ENCODE results near the gene MBTD1.
"Not testable (repeated sequence)": the region's sequence is repeated elsewhere in the genome, so short reads cannot be mapped to it uniquely, and the experiment has no call there.

Gene MBTD1

DNA sequence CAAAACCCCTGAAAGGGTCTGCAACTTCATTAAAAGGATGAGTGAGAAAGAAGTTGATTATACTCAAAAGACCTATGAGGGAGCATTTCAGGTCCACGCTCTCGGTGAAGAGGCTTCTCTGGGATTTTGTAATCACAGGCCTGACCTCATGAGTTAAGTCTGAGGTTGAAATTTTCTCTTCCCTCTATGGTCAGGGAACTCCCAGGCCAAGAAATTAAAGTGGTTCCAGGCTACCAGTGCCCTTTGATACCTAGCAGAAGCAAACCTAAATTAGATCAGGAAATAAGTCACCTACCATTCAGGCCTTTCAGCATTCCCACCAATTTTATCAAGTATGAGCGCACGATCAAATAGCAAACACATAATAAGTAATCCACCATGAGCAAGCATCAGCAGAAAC is 27.9 kb downstream of the MBTD1 start:
- TF ChIP-seq CTCF (IDR thresholded peaks at IDR 0.05; ENCODE audit: borderline replicate concordance, insufficient read depth, low read depth, low read length): no peak
- H3K4me3 ChIP-seq (ENCODE audit: low read depth, low read length): no peak overlapping the region

DNA sequence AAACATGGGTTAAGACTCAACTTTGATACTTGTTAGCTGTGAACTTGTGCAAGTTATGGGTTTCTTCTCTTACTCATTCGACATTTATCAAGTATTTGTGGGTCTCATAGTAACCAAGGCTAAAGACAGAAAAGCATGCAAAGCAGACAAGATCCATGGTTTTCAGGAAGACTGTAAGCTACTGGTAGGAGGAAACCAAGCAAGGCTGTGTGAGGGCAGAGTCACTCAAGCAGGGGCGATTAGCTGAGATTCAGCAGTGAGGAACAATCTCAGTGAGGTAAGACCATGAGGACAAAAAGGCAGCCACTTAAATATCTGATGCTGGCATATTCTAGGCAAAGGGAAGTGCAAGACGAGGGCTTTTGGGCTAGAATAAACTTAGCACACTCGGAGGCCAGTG is 29.5 kb downstream of the MBTD1 start:
- H3K4me3 ChIP-seq (ENCODE audit: low read depth, low read length): no peak overlapping the region
- no peak for TF ChIP-seq CTCF (IDR thresholded peaks at IDR 0.05; ENCODE audit: borderline replicate concordance, insufficient read depth, low read depth, low read length)

DNA sequence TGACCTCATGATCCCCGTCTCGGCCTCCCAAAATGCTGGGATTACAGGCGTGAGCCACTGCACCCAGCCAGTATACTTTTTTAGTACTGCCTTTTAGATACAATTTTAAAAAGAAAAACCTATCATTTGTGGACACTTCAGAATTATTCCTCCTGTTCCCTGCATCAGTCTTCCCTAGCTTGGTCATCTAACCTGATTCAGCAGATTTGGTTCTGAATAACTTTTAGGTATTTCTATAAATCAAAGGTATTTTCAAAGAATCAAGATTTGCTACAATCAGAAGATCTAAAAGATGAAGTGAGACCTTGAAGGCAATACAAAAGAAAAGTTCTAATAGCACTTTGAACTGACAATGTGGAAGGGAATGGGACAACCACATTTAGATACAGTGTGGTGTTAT is 30.0 kb downstream of the MBTD1 start:
- no peak overlapping the region for H3K4me3 ChIP-seq (ENCODE audit: low read depth, low read length)
- no peak for TF ChIP-seq CTCF (IDR thresholded peaks at IDR 0.05; ENCODE audit: borderline replicate concordance, insufficient read depth, low read depth, low read length)

DNA sequence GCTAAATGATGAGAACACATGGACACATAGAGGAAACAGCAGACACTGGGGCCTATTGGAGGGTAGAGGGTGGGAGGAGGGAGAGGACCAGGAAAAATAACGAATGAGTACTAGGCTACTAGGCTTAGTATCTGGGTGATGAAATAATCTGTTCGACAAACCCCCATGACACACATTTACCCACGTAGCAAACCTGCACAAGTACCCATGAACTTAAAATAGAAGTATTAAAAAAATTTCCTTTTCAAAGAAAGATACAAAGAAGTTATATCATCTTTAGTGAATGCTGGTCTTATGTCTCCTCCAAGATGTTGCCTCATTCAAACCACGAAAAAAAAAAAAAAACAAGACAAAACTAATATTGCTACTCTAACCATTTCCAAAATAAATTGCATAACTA is 31.7 kb downstream of the MBTD1 start:
- no peak overlapping the region for H3K4me3 ChIP-seq (ENCODE audit: low read depth, low read length)
- TF ChIP-seq CTCF (IDR thresholded peaks at IDR 0.05; ENCODE audit: borderline replicate concordance, insufficient read depth, low read depth, low read length): no peak

DNA sequence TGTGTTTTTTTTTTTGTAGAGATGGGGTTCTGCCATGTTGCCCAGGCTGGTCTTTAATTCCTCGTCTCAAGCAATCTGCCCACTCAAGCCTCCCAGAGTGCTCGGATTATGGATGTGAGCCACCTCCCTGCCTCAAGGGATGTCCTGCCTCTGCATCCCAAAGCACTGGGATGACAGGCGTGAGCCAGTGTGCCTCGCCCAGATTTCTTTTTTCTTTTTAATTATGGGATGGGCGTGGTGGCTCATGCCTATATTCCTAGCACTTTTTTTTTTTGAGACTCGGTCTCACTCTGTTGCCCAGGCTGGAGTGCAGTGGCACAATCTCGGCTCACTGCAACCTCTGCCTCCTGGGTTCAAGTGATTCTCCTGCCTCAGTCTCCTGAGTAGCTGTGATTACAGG is 34.3 kb downstream of the MBTD1 start:
- H3K4me3 ChIP-seq (ENCODE audit: low read depth, low read length): not testable (repeated sequence)

DNA sequence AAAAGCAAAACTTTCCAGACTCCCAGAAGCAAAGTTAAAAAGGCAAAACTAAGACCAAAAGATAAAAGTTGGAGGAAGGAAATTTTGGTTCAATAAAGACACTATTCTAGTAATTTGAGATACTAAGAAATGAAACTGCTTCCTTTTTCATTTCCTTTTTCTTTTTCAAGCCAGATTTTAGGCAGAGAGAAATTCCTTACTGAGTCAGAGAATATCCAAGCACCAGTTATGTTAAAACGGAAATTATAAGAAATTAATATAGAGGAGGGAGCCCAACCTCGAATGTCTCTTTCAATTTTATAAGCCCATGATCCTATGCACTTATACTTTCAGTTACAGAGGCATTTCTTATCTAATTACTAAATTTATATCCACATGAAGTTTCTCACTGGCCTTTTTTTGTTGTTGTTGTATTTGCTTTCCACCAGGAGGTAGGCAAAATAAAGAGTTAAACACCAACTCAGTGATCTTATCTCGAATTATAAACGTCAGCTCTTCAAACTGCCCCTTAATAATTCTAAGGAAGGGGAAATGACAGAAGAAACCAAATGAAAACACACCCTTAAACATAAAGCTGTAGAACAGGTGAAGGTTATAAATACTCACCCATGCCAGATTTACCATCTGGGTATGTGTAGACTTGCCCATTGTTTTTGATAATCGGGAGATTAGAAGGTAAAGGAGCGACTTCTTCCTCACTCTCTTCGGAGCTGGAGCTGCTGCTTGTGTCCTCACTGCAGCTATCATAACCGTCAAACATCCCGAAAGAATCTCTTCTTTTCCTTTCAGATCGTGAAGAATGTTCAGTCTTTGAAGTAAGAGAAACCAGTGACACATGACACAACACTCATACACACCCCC is 35.2 kb downstream of the MBTD1 start:
- H3K4me3 ChIP-seq (ENCODE audit: low read depth, low read length): no peak overlapping the region
- no peak for TF ChIP-seq CTCF (IDR thresholded peaks at IDR 0.05; ENCODE audit: borderline replicate concordance, insufficient read depth, low read depth, low read length)

DNA sequence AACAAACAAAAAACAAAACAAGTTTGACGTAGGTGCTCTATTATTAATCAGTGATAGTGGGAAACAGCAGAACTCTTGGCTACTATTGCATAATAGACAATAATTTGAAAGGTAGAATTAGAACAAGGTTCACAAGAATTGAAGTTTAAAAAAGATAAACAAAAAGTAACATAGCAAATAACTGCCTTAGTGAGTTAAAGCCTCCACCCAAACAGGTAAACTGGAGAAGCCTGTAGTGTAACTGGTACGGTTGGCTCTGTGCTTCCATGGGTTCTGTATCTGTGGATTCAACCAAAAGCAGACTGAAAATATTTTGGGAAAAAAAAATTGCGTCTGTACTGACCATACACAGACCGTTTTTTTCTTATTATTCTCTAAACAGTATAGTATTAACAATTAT is 38.5 kb downstream of the MBTD1 start:
- no peak for TF ChIP-seq CTCF (IDR thresholded peaks at IDR 0.05; ENCODE audit: borderline replicate concordance, insufficient read depth, low read depth, low read length)
- H3K4me3 ChIP-seq (ENCODE audit: low read depth, low read length): no peak overlapping the region

Measured in GM12875 (cell line).